ENCODE data around the gene AGBL1.

Gene AGBL1

GRCh38 chr15:86413191-86413590 lies 333.5 kb downstream of the AGBL1 start:
- TF ChIP-seq CREB1 (IDR thresholded peaks at IDR 0.05; ENCODE audit: low read depth), result no peak
- TF ChIP-seq EGR1 (IDR thresholded peaks at IDR 0.05), result no peak
- TF ChIP-seq REST (IDR thresholded peaks at IDR 0.05; ENCODE audit: low read depth), result no peak
- TF ChIP-seq ZBTB7A (IDR thresholded peaks at IDR 0.05; ENCODE audit: low read depth), result no peak
- no peak for TF ChIP-seq CEBPB (IDR thresholded peaks at IDR 0.05)
- no peak for TF ChIP-seq TCF12 (IDR thresholded peaks at IDR 0.05; ENCODE audit: low read depth)
- TF ChIP-seq FOXM1 (IDR thresholded peaks at IDR 0.05; ENCODE audit: borderline replicate concordance, low read depth), result no peak
- no peak for TF ChIP-seq TEAD4 (IDR thresholded peaks at IDR 0.05)
- no peak for TF ChIP-seq RAD21 (IDR thresholded peaks at IDR 0.05; ENCODE audit: low read depth)
- no peak for TF ChIP-seq EP300 (IDR thresholded peaks at IDR 0.05; ENCODE audit: borderline replicate concordance)

GRCh38 chr15:86425746-86426145 lies 346.1 kb downstream of the AGBL1 start:
- TF ChIP-seq TEAD4 (IDR thresholded peaks at IDR 0.05) (no peak), ZBTB7A (IDR thresholded peaks at IDR 0.05; ENCODE audit: low read depth) (no peak), YY1 (IDR thresholded peaks at IDR 0.05; ENCODE audit: low read depth) (no peak), MAX (IDR thresholded peaks at IDR 0.05) (no peak), TAF1 (IDR thresholded peaks at IDR 0.05; ENCODE audit: low read depth) (no peak), REST (IDR thresholded peaks at IDR 0.05; ENCODE audit: low read depth) (no peak), NFIC (IDR thresholded peaks at IDR 0.05) (no peak), CEBPB (IDR thresholded peaks at IDR 0.05) (no peak), CREB1 (IDR thresholded peaks at IDR 0.05; ENCODE audit: low read depth) (no peak), FOXM1 (IDR thresholded peaks at IDR 0.05; ENCODE audit: borderline replicate concordance, low read depth) (no peak), EGR1 (IDR thresholded peaks at IDR 0.05) (no peak), TCF12 (IDR thresholded peaks at IDR 0.05; ENCODE audit: low read depth) (no peak), USF1 (IDR thresholded peaks at IDR 0.05) (no peak), EP300 (IDR thresholded peaks at IDR 0.05; ENCODE audit: borderline replicate concordance) (no peak), RAD21 (IDR thresholded peaks at IDR 0.05; ENCODE audit: low read depth) (no peak)

GRCh38 chr15:86432861-86433260 lies 353.2 kb downstream of the AGBL1 start:
- TF ChIP-seq RAD21 (IDR thresholded peaks at IDR 0.05; ENCODE audit: low read depth), result no peak
- TF ChIP-seq YY1 (IDR thresholded peaks at IDR 0.05; ENCODE audit: low read depth), result no peak
- TF ChIP-seq CREB1 (IDR thresholded peaks at IDR 0.05; ENCODE audit: low read depth), result no peak
- no peak for TF ChIP-seq MAX (IDR thresholded peaks at IDR 0.05)
- no peak for TF ChIP-seq EGR1 (IDR thresholded peaks at IDR 0.05)
- TF ChIP-seq NFIC (IDR thresholded peaks at IDR 0.05), result no peak
- no peak for TF ChIP-seq ZBTB7A (IDR thresholded peaks at IDR 0.05; ENCODE audit: low read depth)

GRCh38 chr15:86433983-86434382 lies 354.3 kb downstream of the AGBL1 start:
- TF ChIP-seq USF1 (IDR thresholded peaks at IDR 0.05) (no peak), EGR1 (IDR thresholded peaks at IDR 0.05) (no peak), TAF1 (IDR thresholded peaks at IDR 0.05; ENCODE audit: low read depth) (no peak), FOXM1 (IDR thresholded peaks at IDR 0.05; ENCODE audit: borderline replicate concordance, low read depth) (no peak), NFIC (IDR thresholded peaks at IDR 0.05) (no peak), YY1 (IDR thresholded peaks at IDR 0.05; ENCODE audit: low read depth) (no peak), ZBTB7A (IDR thresholded peaks at IDR 0.05; ENCODE audit: low read depth) (no peak), EP300 (IDR thresholded peaks at IDR 0.05; ENCODE audit: borderline replicate concordance) (no peak), TEAD4 (IDR thresholded peaks at IDR 0.05) (no peak), REST (IDR thresholded peaks at IDR 0.05; ENCODE audit: low read depth) (no peak), CREB1 (IDR thresholded peaks at IDR 0.05; ENCODE audit: low read depth) (no peak), TCF12 (IDR thresholded peaks at IDR 0.05; ENCODE audit: low read depth) (no peak), RAD21 (IDR thresholded peaks at IDR 0.05; ENCODE audit: low read depth) (no peak), MAX (IDR thresholded peaks at IDR 0.05) (no peak), CEBPB (IDR thresholded peaks at IDR 0.05) (no peak)

All from Ishikawa (cell line).